ENCODE data around the gene TRIM52. TPM values are rescaled to one million over a fixed set of nuclear protein-coding genes. Genes with fewer than 3 reads are reported as not detected.
"Not testable (repeated sequence)": the region's sequence is repeated elsewhere in the genome, so short reads cannot be mapped to it uniquely, and the experiment has no call there.

TRIM52 gene
- polyA plus RNA-seq, 1 of the 3 experiments (the other 2 are of a cell fraction) = 6.4 TPM

DNA sequence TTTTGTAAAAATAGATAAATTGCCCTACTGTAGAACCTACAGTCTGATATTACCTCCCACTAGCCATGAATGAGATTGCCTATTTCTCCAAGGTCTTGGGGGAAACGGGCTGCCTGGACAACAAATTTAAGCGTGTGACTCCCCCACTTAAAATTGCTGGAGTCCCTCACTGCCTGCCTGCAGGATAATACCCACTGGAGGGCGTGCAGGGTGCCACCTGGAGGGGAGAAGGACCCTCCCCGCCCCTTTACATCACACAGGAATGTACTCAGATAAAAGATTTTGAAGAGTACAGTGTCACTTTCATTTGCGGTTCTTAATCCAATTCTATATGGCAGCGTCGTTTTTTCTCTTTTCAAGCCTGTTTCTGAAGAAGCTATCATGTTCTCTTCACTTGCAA lies 49.7 kb downstream of the TRIM52 start:
- peaks cover 0 to 4% of the 10 kb centered on the region in 2 experiments; a peak in 1 of 4 replicates for H3K4me1 ChIP-seq (ENCODE audit: control insufficient read depth in 1 of 2, insufficient read depth in 2 of 2, low read depth in 1 of 2, low read length in 1 of 2)
- H3K4me3 ChIP-seq (ENCODE audit: low read depth in 2 of 2, low read length in 1 of 2) = no peak overlapping the region
- no peak for TF ChIP-seq GATA2 (CRISPR knock-in tag; IDR thresholded peaks at IDR 0.05)
- TF ChIP-seq GABPA (IDR thresholded peaks at IDR 0.05; ENCODE audit: low read depth) = no peak
- TF ChIP-seq TEAD4 (IDR thresholded peaks at IDR 0.05; ENCODE audit: borderline replicate concordance, insufficient read depth) = no peak
- no peak for TF ChIP-seq ELF1 (IDR thresholded peaks at IDR 0.05)
- no peak for TF ChIP-seq RFX5 (IDR thresholded peaks at IDR 0.05; ENCODE audit: low read length)
- TF ChIP-seq FOXM1 (IDR thresholded peaks at IDR 0.05; ENCODE audit: low read depth) = no peak
- TF ChIP-seq RCOR1 (IDR thresholded peaks at IDR 0.05; ENCODE audit: low read length) = no peak
- no peak for TF ChIP-seq POLR2AphosphoS5 (IDR thresholded peaks at IDR 0.05; ENCODE audit: low read depth, low read length)
- TF ChIP-seq RAD21 (IDR thresholded peaks at IDR 0.05; ENCODE audit: low read length) = no peak
- TF ChIP-seq JUND (IDR thresholded peaks at IDR 0.05) = no peak
- TF ChIP-seq NFIC (IDR thresholded peaks at IDR 0.05; ENCODE audit: borderline replicate concordance) = no peak
- TF ChIP-seq, protein P1, sequence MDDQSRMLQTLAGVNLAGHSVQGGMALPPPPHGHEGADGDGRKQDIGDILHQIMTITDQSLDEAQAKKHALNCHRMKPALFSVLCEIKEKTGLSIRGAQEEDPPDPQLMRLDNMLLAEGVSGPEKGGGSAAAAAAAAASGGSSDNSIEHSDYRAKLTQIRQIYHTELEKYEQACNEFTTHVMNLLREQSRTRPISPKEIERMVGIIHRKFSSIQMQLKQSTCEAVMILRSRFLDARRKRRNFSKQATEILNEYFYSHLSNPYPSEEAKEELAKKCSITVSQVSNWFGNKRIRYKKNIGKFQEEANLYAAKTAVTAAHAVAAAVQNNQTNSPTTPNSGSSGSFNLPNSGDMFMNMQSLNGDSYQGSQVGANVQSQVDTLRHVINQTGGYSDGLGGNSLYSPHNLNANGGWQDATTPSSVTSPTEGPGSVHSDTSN (IDR thresholded peaks at IDR 0.05) = no peak
- TF ChIP-seq SMC3 (IDR thresholded peaks at IDR 0.05; ENCODE audit: low read depth, low read length) = no peak
- no peak for TF ChIP-seq RXRA (IDR thresholded peaks at IDR 0.05; ENCODE audit: borderline replicate concordance, low read depth)
- TF ChIP-seq, protein P2, sequence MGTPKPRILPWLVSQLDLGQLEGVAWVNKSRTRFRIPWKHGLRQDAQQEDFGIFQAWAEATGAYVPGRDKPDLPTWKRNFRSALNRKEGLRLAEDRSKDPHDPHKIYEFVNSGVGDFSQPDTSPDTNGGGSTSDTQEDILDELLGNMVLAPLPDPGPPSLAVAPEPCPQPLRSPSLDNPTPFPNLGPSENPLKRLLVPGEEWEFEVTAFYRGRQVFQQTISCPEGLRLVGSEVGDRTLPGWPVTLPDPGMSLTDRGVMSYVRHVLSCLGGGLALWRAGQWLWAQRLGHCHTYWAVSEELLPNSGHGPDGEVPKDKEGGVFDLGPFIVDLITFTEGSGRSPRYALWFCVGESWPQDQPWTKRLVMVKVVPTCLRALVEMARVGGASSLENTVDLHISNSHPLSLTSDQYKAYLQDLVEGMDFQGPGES (IDR thresholded peaks at IDR 0.05; ENCODE audit: low read depth, low read length) = no peak
- TF ChIP-seq SIN3A (IDR thresholded peaks at IDR 0.05; ENCODE audit: borderline replicate concordance, low read depth, low read length) = no peak
- no peak for TF ChIP-seq NRF1 (IDR thresholded peaks at IDR 0.05; ENCODE audit: low read depth, low read length)
- TF ChIP-seq, protein P3, sequence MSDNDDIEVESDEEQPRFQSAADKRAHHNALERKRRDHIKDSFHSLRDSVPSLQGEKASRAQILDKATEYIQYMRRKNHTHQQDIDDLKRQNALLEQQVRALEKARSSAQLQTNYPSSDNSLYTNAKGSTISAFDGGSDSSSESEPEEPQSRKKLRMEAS (IDR thresholded peaks at IDR 0.05; ENCODE audit: low read depth) = no peak
- no peak for TF ChIP-seq FOSL2 (IDR thresholded peaks at IDR 0.05; ENCODE audit: borderline replicate concordance, low read depth)
- DNase-seq = no peak
- no peaks in the 10 kb centered on the region for H3K79me2 ChIP-seq (ENCODE audit: insufficient read depth)
- H3K9me3 ChIP-seq = no peaks in the 10 kb centered on the region
- CTCF ChIA-PET = interaction anchor here (1.3 kb wide), 1 partner anchor 10 kb away, joined by 3 read pairs; no protein-coding TSS in a partner anchor
- no peaks in the 10 kb centered on the region; the same call in 1 of the 2 replicates for H4K20me1 ChIP-seq (ENCODE audit: insufficient read depth)
- H3K9me2 ChIP-seq = no peaks in the 10 kb centered on the region
- WGBS (ENCODE audit: low lambda C conversion rate) = 63% methylated on average over 6 of the region's 7 CpGs
- no peak overlapping the region for H3K27ac ChIP-seq (ENCODE audit: low read depth in 2 of 2, low read length in 1 of 2)
- H3K4me2 ChIP-seq = no peak overlapping the region
- no peak overlapping the region for H3K9ac ChIP-seq
- POLR2A ChIA-PET = no interaction called here
- H3F3A ChIP-seq (replicated peaks; ENCODE audit: insufficient read depth) = peaks cover 21% of the 10 kb centered on the region
- no peaks in the 10 kb centered on the region for H3K36me3 ChIP-seq (replicated peaks in 1 of 2; ENCODE audit: control insufficient read depth in 1 of 2, insufficient read depth in 2 of 2, low read length in 1 of 2)
- H2AFZ ChIP-seq (ENCODE audit: low read depth) = no peak overlapping the region
- no peaks in the 10 kb centered on the region for H3K27me3 ChIP-seq (ENCODE audit: insufficient read depth)

DNA sequence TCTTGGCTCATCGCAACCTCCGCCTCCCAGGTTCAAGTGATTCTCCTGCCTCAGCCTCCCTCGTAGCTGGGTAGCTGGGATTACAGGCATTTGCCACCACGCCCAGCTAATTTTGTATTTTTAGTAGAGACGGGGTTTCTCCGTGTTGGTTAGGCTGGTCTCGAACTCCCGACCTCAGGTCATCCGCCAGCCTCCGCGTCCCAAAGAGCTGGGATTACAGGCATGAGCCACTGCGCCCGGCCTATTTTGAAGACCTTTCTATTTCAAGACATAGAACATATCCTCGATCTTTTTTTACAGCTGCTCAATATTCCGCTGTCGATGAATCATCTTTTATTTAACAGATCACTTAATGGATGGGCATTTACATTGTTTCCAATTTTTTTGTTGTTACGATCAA lies 50.2 kb downstream of the TRIM52 start:
- H3K9ac ChIP-seq; H3K4me3 ChIP-seq (ENCODE audit: low read depth in 2 of 2, low read length in 1 of 2); H3K27me3 ChIP-seq (ENCODE audit: insufficient read depth); H3K36me3 ChIP-seq (replicated peaks in 1 of 2; ENCODE audit: control insufficient read depth in 1 of 2, insufficient read depth in 2 of 2, low read length in 1 of 2); H3K27ac ChIP-seq (ENCODE audit: low read depth in 2 of 2, low read length in 1 of 2); DNase-seq; H3K4me2 ChIP-seq; H3K9me3 ChIP-seq; POLR2A ChIA-PET; H4K20me1 ChIP-seq (ENCODE audit: insufficient read depth); H3K9me2 ChIP-seq; CTCF ChIA-PET; H3K79me2 ChIP-seq (ENCODE audit: insufficient read depth); H3K4me1 ChIP-seq (ENCODE audit: control insufficient read depth in 1 of 2, insufficient read depth in 2 of 2, low read depth in 1 of 2, low read length in 1 of 2); H2AFZ ChIP-seq (ENCODE audit: low read depth): not testable (repeated sequence)
- 90% methylated on average over 17 of the region's 17 CpGs for WGBS (ENCODE audit: low lambda C conversion rate)
- H3F3A ChIP-seq (replicated peaks; ENCODE audit: insufficient read depth) = peaks cover 22% of the 10 kb centered on the region

DNA sequence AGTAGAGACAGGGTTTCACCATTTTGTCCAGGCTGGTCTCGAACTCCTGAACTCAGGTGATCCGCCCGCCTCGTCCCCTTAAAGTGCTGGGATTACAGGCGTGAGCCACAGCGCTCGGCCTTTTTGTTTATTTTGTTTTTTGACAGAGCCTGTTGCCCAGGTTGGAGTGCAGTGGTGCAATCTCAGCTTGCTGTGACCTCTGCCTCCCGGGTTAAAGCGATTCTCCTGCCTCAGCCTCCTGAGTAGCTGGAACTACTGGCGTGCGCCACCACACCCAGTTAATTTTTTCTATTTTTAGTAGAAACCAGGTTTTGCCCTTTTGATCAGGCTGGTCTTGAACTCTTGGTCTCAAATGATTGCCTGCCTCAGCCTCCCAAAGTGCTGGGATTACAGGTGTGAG lies 50.8 kb downstream of the TRIM52 start:
- H3K79me2 ChIP-seq (ENCODE audit: insufficient read depth); H3K9me3 ChIP-seq; H3K27ac ChIP-seq (ENCODE audit: low read depth in 2 of 2, low read length in 1 of 2); H3K4me2 ChIP-seq; H3K27me3 ChIP-seq (ENCODE audit: insufficient read depth); CTCF ChIA-PET; POLR2A ChIA-PET; H3K9me2 ChIP-seq; H3K36me3 ChIP-seq (replicated peaks in 1 of 2; ENCODE audit: control insufficient read depth in 1 of 2, insufficient read depth in 2 of 2, low read length in 1 of 2); H4K20me1 ChIP-seq (ENCODE audit: insufficient read depth); H3K9ac ChIP-seq; H2AFZ ChIP-seq (ENCODE audit: low read depth); DNase-seq; H3K4me3 ChIP-seq (ENCODE audit: low read depth in 2 of 2, low read length in 1 of 2): not testable (repeated sequence)
- Histone ChIP-seq H3F3A (replicated peaks; ENCODE audit: insufficient read depth) (peaks cover 23% of the 10 kb centered on the region), H3K4me1 (ENCODE audit: control insufficient read depth in 1 of 2, insufficient read depth in 2 of 2, low read depth in 1 of 2, low read length in 1 of 2) (peaks cover 0 to 13% of the 10 kb centered on the region in 2 experiments; a peak in 1 of 4 replicates)
- WGBS (ENCODE audit: low lambda C conversion rate) = 83% methylated on average over 11 of the region's 11 CpGs

DNA sequence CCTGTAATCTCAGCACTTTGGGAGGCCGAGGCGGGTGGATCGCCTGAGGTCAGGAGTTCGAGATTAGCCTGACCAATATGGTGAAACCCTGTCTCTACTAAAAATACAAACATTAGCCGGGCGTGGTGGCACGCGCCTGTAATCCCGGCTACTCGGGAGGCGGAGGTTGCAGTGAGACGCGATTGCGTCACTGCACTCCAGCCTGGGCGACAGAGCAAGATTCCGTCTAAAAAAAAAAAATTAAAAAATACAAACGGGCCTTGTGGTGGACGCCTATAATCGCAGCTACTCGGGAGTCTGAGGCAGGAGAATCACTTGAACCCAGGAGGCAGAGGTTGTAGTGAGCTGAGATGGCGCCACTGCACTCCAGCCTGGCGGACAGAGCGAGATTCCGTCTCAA lies 51.9 kb downstream of the TRIM52 start:
- POLR2A ChIA-PET; DNase-seq; H3K9me2 ChIP-seq; H3K27me3 ChIP-seq (ENCODE audit: insufficient read depth); H3K79me2 ChIP-seq (ENCODE audit: insufficient read depth); H3K9ac ChIP-seq; H3K36me3 ChIP-seq (replicated peaks in 1 of 2; ENCODE audit: control insufficient read depth in 1 of 2, insufficient read depth in 2 of 2, low read length in 1 of 2); H3K9me3 ChIP-seq; H4K20me1 ChIP-seq (ENCODE audit: insufficient read depth); H3K4me3 ChIP-seq (ENCODE audit: low read depth in 2 of 2, low read length in 1 of 2); H3K27ac ChIP-seq (ENCODE audit: low read depth in 2 of 2, low read length in 1 of 2); H3K4me2 ChIP-seq; H2AFZ ChIP-seq (ENCODE audit: low read depth): not testable (repeated sequence)
- Histone ChIP-seq H3F3A (replicated peaks; ENCODE audit: insufficient read depth) (peaks cover 23% of the 10 kb centered on the region), H3K4me1 (ENCODE audit: control insufficient read depth in 1 of 2, insufficient read depth in 2 of 2, low read depth in 1 of 2, low read length in 1 of 2) (peaks cover 0 to 20% of the 10 kb centered on the region in 2 experiments; a peak in 1 of 4 replicates)
- CTCF ChIA-PET = interaction anchor here (2.4 to 6.5 kb wide), 2 partner anchors 19 to 24 kb away, joined by 11 to 72 read pairs; no protein-coding TSS in a partner anchor
- 85% methylated on average over 24 of the region's 24 CpGs for WGBS (ENCODE audit: low lambda C conversion rate)

Measured in SK-N-SH (cell line).